Activated CD4-positive, alpha-beta T cell treated with anti-CD3 and anti-CD28 coated beads, Interleukin-2, amount 50 U/mL, for 16 hours (primary cell): ENCODE data around the gene IFT57.
"Not testable (repeated sequence)": the region's sequence is repeated elsewhere in the genome, so short reads cannot be mapped to it uniquely, and the experiment has no call there.

Experiments used
- DNase-seq: peaks from one replicate; pipeline ENCODE4 v3.0.0-alpha.2; 2020

Gene IFT57

DNA sequence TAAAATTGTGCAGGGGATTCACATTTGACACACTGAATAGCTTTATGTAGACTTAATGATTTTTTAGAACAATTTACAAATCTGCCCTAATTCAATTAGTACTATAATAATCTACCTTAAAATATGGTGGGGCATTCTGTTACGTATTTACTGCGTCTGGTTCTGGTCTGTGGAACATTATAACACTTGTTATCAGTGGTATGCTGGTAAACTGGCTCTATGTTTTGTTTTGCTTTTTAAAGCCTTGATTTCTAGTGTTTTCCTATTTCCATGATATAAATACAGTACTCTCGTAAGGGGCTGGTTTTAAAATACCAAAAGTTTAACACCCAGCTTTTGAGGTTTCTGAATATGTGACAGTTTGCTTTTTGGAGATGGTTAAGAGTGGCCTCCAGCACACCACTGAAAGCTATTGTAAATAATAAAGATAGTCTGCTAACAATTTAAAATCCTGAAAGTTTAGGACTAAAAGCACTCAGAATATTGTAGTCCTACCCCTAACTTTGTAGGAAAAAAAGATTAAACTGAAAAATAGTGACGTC lies 65.8 kb downstream of the IFT57 start:
- DNase-seq: no peak

GRCh38 chr3:108155642-108156041 lies 66.6 kb downstream of the IFT57 start:
- DNase-seq: not testable (repeated sequence)

DNA sequence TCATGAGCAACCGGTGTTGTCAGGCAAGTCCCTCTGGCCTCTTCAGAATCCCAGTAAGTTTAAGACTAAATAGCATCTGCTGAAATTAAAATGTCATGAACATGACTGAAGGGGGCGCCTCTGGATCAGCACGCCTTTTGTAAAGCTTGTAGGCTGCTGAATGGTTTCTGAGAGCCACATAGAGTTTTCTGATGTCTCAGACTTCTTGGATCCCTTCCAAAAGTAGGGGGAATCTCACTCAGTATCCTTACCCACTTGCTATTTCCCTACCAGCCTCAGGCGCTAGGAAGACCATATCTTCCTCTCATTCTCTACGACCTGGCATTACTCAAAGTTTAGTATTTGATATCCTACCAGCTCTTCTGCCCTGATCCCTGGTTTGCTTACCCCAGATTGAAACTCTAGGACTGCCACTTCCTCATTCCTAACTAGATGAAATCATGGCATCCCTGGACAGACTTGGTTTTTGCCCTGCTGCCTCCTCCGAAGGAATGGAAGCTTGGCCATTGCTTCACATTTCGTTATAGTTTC lies 68.7 kb downstream of the IFT57 start:
- peak; percentile 65 for DNase-seq

DNA sequence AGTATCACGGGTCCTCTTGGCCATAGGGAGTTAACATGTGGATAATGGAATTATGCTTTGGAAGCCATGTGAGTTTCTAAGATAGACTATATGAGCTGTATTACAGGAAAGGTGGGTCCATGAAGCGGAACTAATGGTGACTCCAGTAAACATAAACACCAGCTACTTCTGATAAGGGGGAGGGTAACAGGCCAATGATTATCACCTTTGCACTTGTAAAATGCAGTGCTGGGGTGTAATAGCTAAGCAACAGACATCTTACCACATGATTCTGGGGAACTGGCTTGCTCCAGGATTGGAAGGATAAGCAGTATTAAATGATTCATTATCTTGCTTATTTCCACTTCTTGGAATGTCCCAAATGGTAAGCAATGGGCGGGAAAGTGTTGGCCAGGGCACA lies 70.0 kb downstream of the IFT57 start:
- no peak for DNase-seq

DNA sequence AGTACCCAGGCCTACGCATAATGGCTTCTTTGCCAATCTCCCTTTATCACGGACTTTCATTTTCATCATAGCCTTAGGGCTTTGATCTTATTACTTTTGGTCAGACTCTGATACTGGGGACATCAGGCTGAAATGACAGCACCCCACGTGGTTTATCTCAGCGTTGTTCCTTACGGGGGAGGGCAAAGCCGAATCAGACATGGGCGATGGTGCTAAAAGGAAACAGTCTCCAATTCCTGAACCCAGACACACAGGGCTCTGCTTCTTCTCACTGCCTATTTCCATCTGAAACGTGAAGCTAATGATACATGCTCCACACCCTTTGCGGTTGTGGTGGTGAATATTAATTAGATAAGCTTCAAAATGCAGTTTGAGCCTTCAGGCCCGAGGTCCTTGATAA lies 72.0 kb downstream of the IFT57 start:
- no peak for DNase-seq

- DNase-seq: no peak
Observed at GRCh38 chr3:108146139-108146538, 76.1 kb downstream of the IFT57 start.

DNA sequence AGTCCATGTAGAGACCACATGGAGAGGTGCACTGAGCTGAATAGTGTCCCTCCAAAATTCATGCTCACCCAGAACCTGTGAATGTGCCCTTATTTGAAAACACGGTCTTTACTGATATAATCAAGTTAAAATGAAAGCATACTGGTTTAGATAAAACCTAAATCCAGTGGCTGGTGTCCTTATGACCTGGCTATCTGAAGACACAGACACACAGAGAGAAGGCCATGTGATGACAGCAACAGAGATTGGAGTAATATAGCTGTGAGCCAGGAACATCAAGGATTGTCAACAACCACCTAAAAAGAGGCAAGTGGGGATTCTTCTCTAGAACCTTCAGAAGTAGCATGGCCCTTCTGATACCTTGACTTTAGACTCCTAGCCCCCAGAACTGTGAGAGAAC lies 76.6 kb downstream of the IFT57 start:
- no peak for DNase-seq

GRCh38 chr3:108137460-108137814 lies 84.8 kb downstream of the IFT57 start:
- no peak for DNase-seq

GRCh38 chr3:108136561-108137459 lies 85.4 kb downstream of the IFT57 start:
- DNase-seq: no peak

DNA sequence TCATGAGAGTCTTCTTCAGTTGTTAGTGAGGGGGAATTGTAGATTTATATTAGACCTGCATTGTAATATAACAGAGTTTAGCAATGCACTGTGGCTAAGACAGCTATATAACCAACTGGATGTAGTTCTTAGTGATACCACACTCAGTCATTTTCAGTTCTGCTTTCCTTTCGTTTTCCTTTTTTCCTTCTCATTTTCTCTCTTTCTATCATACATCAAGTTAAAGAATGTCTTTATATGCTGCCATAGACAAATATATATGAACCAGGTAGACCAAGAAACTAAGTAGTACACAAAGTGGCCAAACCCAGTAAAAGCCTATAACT lies 87.7 kb downstream of the IFT57 start:
- DNase-seq: peak; percentile 13

GRCh38 chr3:108133858-108134554 lies 88.2 kb downstream of the IFT57 start:
- peak; percentile 58 for DNase-seq

DNA sequence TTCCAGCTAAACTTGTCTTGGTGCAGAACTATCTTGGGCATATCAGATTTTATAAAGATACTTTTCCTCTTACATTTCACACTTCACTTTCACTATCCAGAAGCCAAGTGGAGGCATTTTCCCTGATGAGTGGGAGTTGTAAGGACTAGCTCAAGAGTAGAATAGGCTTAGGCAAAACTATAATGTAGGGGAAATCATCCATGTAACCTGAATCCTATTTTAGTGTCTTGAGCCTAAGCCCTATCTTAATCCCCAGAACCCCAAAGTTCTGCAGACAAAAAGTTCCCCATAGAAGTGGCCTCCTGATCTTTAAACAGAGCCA lies 89.2 kb downstream of the IFT57 start:
- DNase-seq: no peak

- no peak for DNase-seq
Observed at GRCh38 chr3:108131475-108132134, 90.6 kb downstream of the IFT57 start.

DNA sequence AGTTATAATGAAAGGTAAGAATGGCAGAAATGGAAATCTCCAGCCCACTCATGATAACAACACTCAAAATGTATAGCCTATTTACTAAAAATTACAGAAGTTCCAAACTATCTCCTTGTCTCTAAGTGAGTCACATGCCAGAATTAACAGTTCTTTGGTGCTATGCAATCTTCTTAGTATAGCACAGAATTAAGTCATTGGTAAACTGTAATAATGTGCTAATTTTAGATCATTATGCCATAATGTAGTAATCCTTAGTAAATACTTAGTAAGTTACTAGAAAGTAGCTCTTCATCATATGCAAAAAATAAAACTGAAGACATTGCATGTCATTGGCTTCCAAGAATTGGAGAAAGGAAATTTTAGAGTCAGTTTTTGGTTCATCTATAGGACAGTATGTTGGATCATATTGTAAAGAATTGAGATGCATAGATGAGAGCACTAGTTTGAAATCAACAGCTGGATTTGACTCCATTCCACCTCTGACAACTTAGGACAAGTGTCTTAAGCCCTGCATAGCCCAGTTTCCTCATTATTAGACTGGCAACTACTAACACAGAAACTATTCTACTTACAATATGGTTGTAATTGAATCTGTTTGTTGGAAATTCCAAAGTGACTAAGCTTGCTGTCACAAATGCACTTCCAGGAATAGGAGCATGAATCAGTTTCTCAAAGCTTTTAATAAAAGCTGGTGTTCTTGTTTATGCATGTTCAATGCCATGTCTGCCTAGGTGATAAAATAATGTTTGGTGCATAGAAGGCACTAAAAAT lies 91.3 kb downstream of the IFT57 start:
- peak; percentile 31 for DNase-seq

DNA sequence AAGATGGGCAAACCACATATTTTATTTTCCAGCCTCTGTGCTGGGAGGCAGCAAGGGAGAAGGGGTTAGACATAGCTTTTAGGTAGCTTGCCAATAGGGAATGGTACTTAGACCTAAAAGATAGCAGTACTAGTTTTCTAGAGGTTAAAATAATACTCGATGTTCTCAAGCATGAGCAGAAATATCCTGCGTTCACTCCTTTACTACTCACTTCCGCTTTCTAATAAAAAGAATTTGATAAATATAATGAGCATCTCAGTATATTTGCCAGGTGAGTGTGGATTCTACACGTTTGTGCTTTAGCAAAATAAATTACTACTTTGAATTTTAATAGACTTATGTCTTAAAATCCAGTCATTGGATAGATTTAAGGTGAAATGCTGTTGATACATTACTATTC lies 92.0 kb downstream of the IFT57 start:
- no peak for DNase-seq

DNA sequence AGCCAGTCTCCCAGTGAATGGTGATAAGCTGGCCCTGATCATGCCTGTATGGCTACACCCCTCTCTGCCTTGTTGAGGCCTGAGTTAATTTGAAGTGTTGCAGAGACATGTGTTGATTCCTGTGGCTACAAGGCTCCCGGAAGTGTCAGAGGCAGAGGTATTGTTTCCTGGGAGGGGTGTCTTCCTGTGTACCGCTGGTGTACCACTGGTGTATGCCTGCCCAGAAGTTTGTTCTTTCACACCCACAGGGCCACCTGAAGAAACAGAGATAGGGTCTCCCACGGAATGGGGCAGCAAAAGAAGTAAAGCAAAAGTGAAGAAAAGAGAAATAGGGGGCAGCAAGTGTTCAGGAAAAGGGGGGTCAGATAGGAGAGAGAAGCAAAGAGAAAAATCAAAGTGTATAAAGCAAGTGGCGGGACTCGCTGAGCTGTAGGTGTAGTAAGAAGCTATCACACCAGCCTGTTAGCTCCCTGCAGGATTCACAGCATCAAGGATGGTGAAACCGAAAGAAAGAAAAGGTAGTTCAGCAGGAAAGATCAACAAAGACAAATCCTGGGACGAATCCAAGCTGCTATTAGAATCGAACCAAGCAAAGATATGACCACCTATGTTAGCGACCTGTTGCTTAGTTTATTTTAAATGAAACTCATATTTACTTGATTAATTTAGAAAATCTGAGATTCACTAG lies 94.8 kb downstream of the IFT57 start:
- DNase-seq: peak; percentile 84

DNA sequence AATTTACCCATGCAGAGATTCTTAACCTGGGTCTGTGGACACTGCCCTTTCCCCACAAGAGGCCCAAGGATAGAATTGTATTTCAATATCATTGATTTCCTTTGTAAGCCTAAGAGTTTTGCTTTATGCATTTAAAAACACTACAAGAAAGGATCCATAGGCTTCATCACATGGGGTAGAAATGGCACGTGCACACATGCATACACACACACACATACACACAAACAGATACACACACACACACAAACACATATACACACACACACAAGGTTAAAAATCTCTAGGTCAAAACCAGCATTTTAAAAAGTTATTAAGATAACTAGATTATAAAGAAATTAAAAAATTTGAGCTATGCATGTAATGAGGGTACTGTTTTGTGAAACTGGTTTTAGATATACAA lies 95.9 kb downstream of the IFT57 start:
- no peak for DNase-seq

GRCh38 chr3:108125550-108126071 lies 96.6 kb downstream of the IFT57 start:
- DNase-seq: peak; percentile 67

- DNase-seq: no peak
Observed at GRCh38 chr3:108125153-108125543, 97.1 kb downstream of the IFT57 start.

GRCh38 chr3:108124337-108125152 lies 97.7 kb downstream of the IFT57 start:
- DNase-seq: peak; percentile 88

DNA sequence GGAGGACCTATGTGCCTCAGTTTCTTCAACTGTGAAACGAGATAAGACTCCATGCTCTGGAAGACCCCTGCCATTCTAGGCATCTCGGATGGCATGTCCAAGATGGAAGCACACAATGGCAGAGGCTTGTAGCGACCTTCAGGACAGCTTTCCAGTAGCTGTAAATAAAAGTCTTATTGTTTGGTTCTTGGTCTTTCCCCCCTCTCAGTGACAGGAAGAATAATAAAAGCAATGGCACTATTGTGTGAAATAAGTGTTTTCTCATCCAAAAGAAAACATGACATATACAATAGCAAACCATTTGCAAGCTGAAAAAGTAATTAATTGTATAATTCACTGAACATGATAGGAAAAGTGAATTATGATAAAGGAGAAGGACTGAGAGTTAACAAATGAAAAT lies 98.9 kb downstream of the IFT57 start:
- DNase-seq: no peak
